CD4-positive, alpha-beta T cell (primary cell): ENCODE results near the gene IFFO2. TPM values are rescaled to one million over a fixed set of nuclear protein-coding genes. Genes with fewer than 3 reads are reported as not detected.

Experiments used
- ATAC-seq: fragments of 200-7000 bp; cut with Tn5 transposase; one replicate; pipeline ENCODE4 v1.10.0; 2022; ENCODE audit warnings: mild to moderate bottlenecking; ENCODE audit not compliant: poor library complexity
- CTCF ChIA-PET: fragments of 350-600 bp; sonication (Branson Sonifier 250); formaldehyde crosslinking; loops from one replicate; lab custom pipeline; 2021; ENCODE audit warnings: antibody characterized with exemption, inconsistent platforms; lab: Charles Lee
- POLR2A ChIA-PET: fragments of 350-600 bp; sonication (Branson Sonifier 250); formaldehyde crosslinking; loops from one replicate; lab custom pipeline; 2021; ENCODE audit warnings: antibody characterized with exemption, inconsistent platforms; lab: Charles Lee
- DNase-seq, 14 experiments: peaks; one replicate each; pipeline ENCODE4 v3.0.0-alpha.2; 2013 to 2020; ENCODE audit warnings: mixed read lengths in 2 of 14
- H3K27ac ChIP-seq, 2 donors: one replicate each; pipeline versions ENCODE4 v1.5.1 to v1.7.0; 2013; ENCODE audit warnings: low read length in 2 of 2, low read depth in 1 of 2, mild to moderate bottlenecking in 1 of 2
- H3K27me3 ChIP-seq, 2 experiments: 1 replicate in 1 of 2; 2 replicates in 1 of 2; pipeline versions ENCODE4 v1.6.1 to v1.7.0; 2013; ENCODE audit warnings: low read length in 2 of 2, control low read depth in 1 of 2, mild to moderate bottlenecking in 1 of 2, moderate library complexity in 1 of 2; ENCODE audit not compliant: insufficient read depth in 2 of 2, control insufficient read depth in 1 of 2
- H3K36me3 ChIP-seq: one replicate; pipeline ENCODE4 v1.6.1; 2013; ENCODE audit warnings: low read length, control low read depth; ENCODE audit not compliant: insufficient read depth
- H3K4me1 ChIP-seq: one replicate; pipeline ENCODE4 v1.6.1; 2013; ENCODE audit warnings: low read length, control low read depth; ENCODE audit not compliant: insufficient read depth
- H3K4me3 ChIP-seq: one replicate; pipeline ENCODE4 v1.5.1; 2013; ENCODE audit warnings: mild to moderate bottlenecking, low read length, moderate library complexity
- H3K9me3 ChIP-seq, 2 experiments: 1 replicate in 1 of 2; 2 replicates in 1 of 2; pipeline versions ENCODE4 v1.6.1 to v1.7.0; 2013; ENCODE audit warnings: low read length in 2 of 2, mild to moderate bottlenecking in 2 of 2, control low read depth in 1 of 2, moderate library complexity in 1 of 2; ENCODE audit not compliant: control insufficient read depth in 1 of 2, insufficient read depth in 1 of 2
- H3K27ac Mint-ChIP-seq: one replicate; pipeline ENCODE4 v1.8.0; 2020; ENCODE audit warnings: mixed read lengths
- H3K27me3 Mint-ChIP-seq: one replicate; pipeline ENCODE4 v1.8.0; 2021; ENCODE audit warnings: mixed read lengths
- H3K36me3 Mint-ChIP-seq: one replicate; pipeline ENCODE4 v1.8.0; 2021; ENCODE audit warnings: low read depth, mixed read lengths
- H3K4me1 Mint-ChIP-seq: one replicate; pipeline ENCODE4 v1.8.0; 2021; ENCODE audit warnings: low read depth, mixed read lengths
- H3K4me3 Mint-ChIP-seq: one replicate; pipeline ENCODE4 v1.8.0; 2020; ENCODE audit warnings: mild to moderate bottlenecking, mixed read lengths
- H3K9me3 Mint-ChIP-seq: one replicate; pipeline ENCODE4 v1.8.0; 2020; ENCODE audit warnings: mixed read lengths
- CTCF ChIP-seq: fragments of 200-600 bp; IDR thresholded peaks from one replicate; pipeline ENCODE4 v1.8.0; 2022; ENCODE audit warnings: antibody characterized with exemption, mild to moderate bottlenecking
- intact Hi-C, 2 experiments: fragments of 100-400 bp; cut with DNase I in 1 of 2; cut with micrococcal nuclease in 1 of 2; formaldehyde crosslinking; loops; one replicate each; pipeline versions ENCODE4 v1.15.1 to v1.9.0; 2023 to 2025; cut with DNase I, micrococcal nuclease
- total RNA-seq, 174 experiments: library from RNA in 2 of 174; stranded (reverse) in 2 of 174; gene quantifications; one replicate each; pipeline ENCODE4 v1.2.3 and lab custom pipeline; 2021 to 2026

IFFO2 gene
- total RNA-seq, 2 experiments from 2014 or later = 106 to 112 TPM

GRCh38 chr1:18908911-18909771 is 47.3 kb downstream of the IFFO2 start:
- peak overlapping the region; percentile 58 for H3K27ac Mint-ChIP-seq
- H3K27ac ChIP-seq = no peak overlapping the region
- no peak overlapping the region for H3K4me3 Mint-ChIP-seq
- no peaks in the 10 kb centered on the region for H3K9me3 ChIP-seq
- H3K27me3 Mint-ChIP-seq = no peaks in the 10 kb centered on the region
- peaks cover 79% of the 10 kb centered on the region for H3K36me3 ChIP-seq
- no peak for TF ChIP-seq CTCF
- no peak for ATAC-seq
- H3K27me3 ChIP-seq = no peaks in the 10 kb centered on the region
- no peak overlapping the region for H3K4me3 ChIP-seq
- peaks cover 22% of the 10 kb centered on the region for H3K4me1 ChIP-seq
- ChIA-PET CTCF (interaction anchor here (0.8 to 5.3 kb wide), 5 partner anchors 17 to 166 kb away, joined by 3 to 60 read pairs (median 5); no protein-coding TSS in a partner anchor), POLR2A (interaction anchor here (1.1 to 2.9 kb wide), 6 partner anchors 15 to 166 kb away, joined by 3 to 27 read pairs (median 4); partner anchors contain the start of gene IFFO2)
- peaks cover 78% of the 10 kb centered on the region for H3K36me3 Mint-ChIP-seq
- intact Hi-C loops = loop anchor here (5.0 to 10.0 kb wide), 3 partner anchors 168 to 976 kb away; partner anchors contain the start of gene OTUD3 (in 1 of the 2)
- H3K9me3 Mint-ChIP-seq = no peaks in the 10 kb centered on the region
- H3K4me1 Mint-ChIP-seq = peaks cover 14% of the 10 kb centered on the region
- no peak for DNase-seq

- POLR2A ChIA-PET = interaction anchor here (1.1 to 2.9 kb wide), 7 partner anchors 16 to 166 kb away, joined by 3 to 27 read pairs (median 4); partner anchors contain the start of gene IFFO2
- no peaks in the 10 kb centered on the region for H3K9me3 ChIP-seq
- CTCF ChIA-PET = interaction anchor here (0.8 to 5.3 kb wide), 11 partner anchors 15 to 205 kb away, joined by 3 to 60 read pairs (median 6); no protein-coding TSS in a partner anchor
- TF ChIP-seq CTCF = no peak
- peaks cover 16% of the 10 kb centered on the region for H3K4me1 Mint-ChIP-seq
- H3K27me3 Mint-ChIP-seq = no peaks in the 10 kb centered on the region
- no peak overlapping the region for H3K27ac ChIP-seq
- no peak for DNase-seq
- H3K36me3 Mint-ChIP-seq = peaks cover 71% of the 10 kb centered on the region
- H3K4me1 ChIP-seq = peaks cover 24% of the 10 kb centered on the region
- H3K36me3 ChIP-seq = peaks cover 74% of the 10 kb centered on the region
- no peak for ATAC-seq
- intact Hi-C loops = loop anchor here (1.0 to 10.0 kb wide), 7 partner anchors 19 to 977 kb away; partner anchors contain the start of gene OTUD3 (in 1 of the 2)
- no peak overlapping the region for H3K4me3 Mint-ChIP-seq
- no peaks in the 10 kb centered on the region for H3K27me3 ChIP-seq
- H3K4me3 ChIP-seq = no peak overlapping the region
- no peaks in the 10 kb centered on the region for H3K9me3 Mint-ChIP-seq
- H3K27ac Mint-ChIP-seq = peak overlapping the region; percentile 58
Measured at GRCh38 chr1:18907917-18908845, 48.3 kb downstream of the IFFO2 start.
